ENCODE data around the gene IL20RA. TPM values are rescaled to one million over a fixed set of nuclear protein-coding genes. Genes with fewer than 3 reads are reported as not detected.

IL20RA gene
- total RNA-seq, 1 experiment from 2014 or later = not detected

DNA sequence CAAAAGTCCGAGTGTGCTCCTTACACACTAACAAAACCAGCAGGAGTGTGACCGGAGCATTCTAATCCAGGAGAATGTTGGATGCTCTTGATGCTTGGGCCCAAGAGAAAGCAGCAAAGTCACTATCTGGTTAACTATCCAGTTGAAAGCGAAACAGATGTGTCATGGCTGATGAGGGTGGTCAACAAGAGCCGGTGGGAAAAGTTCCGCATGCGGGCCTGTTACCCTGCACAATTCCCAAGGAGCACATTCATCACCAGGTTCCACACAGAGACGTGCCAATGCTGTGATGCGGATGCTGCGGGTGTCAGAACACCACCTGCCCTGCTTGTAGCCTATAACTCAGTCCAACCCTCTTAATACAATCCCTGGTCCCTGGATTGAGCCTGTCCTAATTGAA lies 38.7 kb downstream of the IL20RA start:
- Histone ChIP-seq H3K36me3 (no peaks in the 10 kb centered on the region), H3K27ac (no peak overlapping the region), H3K4me3 (no peak overlapping the region), H3K4me1 (replicated peaks) (no peaks in the 10 kb centered on the region), H3K27me3 (replicated peaks) (no peaks in the 10 kb centered on the region), H3K9me3 (replicated peaks) (no peaks in the 10 kb centered on the region)
- DNase-seq (ENCODE audit: low read depth in 1 of 2, low spot score in 2 of 2) = no peak

DNA sequence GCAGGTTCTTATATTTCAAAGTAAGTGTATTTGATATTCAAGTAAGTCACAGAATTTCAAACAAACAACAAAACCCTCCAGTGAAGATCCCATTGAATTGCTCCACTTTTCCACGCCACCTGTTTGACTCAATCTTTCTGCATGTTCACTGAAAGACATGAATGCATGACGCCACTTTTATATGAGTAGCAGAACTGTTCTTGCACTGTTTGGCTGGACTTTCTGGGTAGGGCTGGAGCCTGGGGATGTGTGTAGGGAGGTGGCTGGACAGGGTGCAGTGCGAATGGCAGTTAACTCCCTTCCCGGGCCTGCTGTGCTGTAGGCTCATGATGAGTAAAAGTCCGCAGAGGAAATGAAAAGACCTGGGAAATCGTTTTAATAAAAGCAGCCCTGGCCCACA lies 39.7 kb downstream of the IL20RA start:
- Histone ChIP-seq H3K9me3 (replicated peaks) (no peaks in the 10 kb centered on the region), H3K4me3 (no peak overlapping the region), H3K36me3 (no peaks in the 10 kb centered on the region), H3K27me3 (replicated peaks) (no peaks in the 10 kb centered on the region), H3K4me1 (replicated peaks) (no peaks in the 10 kb centered on the region), H3K27ac (no peak overlapping the region)
- no peak for DNase-seq (ENCODE audit: low read depth in 1 of 2, low spot score in 2 of 2)

DNA sequence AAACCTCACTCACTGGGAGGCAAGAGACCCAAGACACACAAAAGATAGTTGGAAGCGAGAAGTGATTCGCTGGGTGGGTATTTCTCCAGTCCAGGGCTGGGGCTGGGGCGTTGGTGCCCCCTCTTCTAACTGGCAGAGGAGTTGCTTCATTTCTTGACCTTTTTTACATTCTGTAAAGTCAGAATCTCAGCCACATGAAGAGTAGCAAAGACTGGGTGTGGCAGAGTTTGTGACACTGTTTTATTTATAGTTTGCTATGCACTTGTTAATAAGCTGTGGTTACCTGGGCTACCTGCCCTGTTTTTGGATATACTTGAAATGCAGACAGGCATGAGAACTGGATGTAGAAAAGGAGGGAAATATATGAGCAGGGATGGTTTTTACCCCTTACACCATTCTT lies 42.3 kb downstream of the IL20RA start:
- no peak for DNase-seq (ENCODE audit: low read depth in 1 of 2, low spot score in 2 of 2)
- Histone ChIP-seq H3K36me3 (no peaks in the 10 kb centered on the region), H3K27me3 (replicated peaks) (no peaks in the 10 kb centered on the region), H3K9me3 (replicated peaks) (no peaks in the 10 kb centered on the region), H3K4me1 (replicated peaks) (no peaks in the 10 kb centered on the region), H3K4me3 (no peak overlapping the region), H3K27ac (no peak overlapping the region)

DNA sequence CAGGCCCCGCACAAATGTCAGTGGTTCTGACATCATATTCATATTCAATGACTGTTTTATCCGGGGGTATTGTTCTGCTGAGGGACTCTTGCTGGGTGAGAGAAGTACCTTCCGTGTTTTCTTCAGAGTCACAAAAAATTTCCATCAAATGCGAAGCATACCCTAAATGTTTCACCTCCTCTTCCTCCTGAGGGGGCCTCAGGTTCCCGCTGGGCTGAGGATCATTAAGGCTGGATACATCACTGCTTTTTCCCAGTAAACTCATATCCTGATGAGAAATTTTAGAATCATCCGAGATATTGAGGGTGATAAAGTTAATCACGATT lies 42.8 kb downstream of the IL20RA start:
- DNase-seq (ENCODE audit: low read depth in 1 of 2, low spot score in 2 of 2) = no peak

DNA sequence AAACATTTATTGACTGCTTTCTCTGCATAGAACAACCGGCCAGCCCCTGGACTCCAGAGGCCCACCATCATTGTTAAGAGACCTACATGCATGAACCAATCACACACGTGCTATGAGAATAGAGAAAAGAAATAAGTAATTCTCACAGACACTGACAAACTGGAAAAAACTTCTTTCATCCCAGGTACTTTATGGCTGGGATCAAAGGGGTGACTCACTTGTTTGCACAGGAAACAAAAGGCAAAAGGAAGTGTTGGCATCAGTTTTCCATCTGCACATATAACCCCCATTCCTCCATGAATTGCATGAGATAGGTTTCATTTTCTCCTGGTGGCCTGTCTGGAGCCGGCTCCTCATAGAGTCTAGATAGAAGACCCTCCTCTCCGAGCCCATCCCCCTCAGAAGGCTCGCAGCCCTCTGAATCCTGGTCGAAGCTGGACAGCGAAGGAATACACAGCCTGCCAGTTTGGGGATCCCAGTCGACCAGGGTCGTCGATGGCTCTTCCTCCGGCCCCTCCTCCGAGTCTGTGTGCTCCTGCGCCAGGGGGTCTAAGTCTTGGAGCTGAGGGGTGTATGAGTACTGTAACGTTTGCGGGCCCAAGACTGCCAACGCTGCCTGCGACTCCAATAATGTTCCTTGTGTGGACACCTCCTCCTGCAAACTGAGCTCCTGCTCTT lies 43.3 kb downstream of the IL20RA start:
- H3K36me3 ChIP-seq = no peaks in the 10 kb centered on the region
- no peaks in the 10 kb centered on the region for H3K9me3 ChIP-seq (replicated peaks)
- peak in 1 of 2 experiments; percentile 15 for DNase-seq (ENCODE audit: low read depth in 1 of 2, low spot score in 2 of 2)
- H3K4me3 ChIP-seq = no peak overlapping the region
- no peak overlapping the region for H3K27ac ChIP-seq
- H3K27me3 ChIP-seq (replicated peaks) = no peaks in the 10 kb centered on the region
- no peaks in the 10 kb centered on the region for H3K4me1 ChIP-seq (replicated peaks)

More for the DNA sequence above, 42.8 kb downstream of the IL20RA start:
- Histone ChIP-seq H3K4me3 (no peak overlapping the region), H3K27ac (no peak overlapping the region), H3K9me3 (replicated peaks) (no peaks in the 10 kb centered on the region), H3K27me3 (replicated peaks) (no peaks in the 10 kb centered on the region), H3K4me1 (replicated peaks) (no peaks in the 10 kb centered on the region), H3K36me3 (no peaks in the 10 kb centered on the region)

DNA sequence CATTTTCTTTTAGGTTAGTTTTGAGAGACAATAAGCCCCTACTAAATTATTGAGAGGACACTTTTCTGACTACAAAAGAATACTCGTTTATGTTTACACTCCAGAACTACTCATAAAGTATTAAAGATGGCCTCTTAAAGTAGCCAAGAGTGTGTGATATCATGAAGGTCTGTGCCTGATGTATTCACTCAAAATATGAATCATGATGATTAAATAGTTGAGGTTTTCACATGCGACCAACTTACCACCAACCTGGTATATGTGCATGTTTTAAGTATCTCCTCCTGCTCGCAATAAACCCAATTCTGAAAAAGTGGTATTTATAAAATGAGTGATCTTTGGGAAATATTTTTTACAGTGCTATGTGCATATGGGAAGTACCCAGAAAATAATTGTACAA lies 43.9 kb downstream of the IL20RA start:
- no peaks in the 10 kb centered on the region for H3K36me3 ChIP-seq
- H3K27ac ChIP-seq = no peak overlapping the region
- H3K27me3 ChIP-seq (replicated peaks) = no peaks in the 10 kb centered on the region
- H3K4me3 ChIP-seq = no peak overlapping the region
- H3K4me1 ChIP-seq (replicated peaks) = no peaks in the 10 kb centered on the region
- H3K9me3 ChIP-seq (replicated peaks) = no peaks in the 10 kb centered on the region
- no peak for DNase-seq (ENCODE audit: low read depth in 1 of 2, low spot score in 2 of 2)

DNA sequence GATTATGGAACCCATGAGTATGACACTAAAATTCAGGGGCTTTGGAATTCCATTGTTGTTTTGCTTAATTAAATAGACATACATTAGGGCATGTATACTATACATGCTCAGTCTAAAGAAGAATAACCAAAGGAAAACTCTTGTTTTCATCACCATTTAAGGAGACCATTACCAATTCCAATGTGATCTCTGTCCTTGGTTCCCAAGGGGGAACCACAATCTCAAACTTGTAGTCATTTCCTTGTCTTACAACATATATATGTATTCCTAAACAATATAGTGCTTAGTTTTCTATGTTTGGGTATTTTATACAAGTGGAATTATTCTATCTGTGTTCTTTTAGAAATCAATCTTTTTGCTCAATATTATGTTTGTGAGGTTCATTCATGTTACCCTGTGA lies 49.2 kb downstream of the IL20RA start:
- DNase-seq (ENCODE audit: low read depth in 1 of 2, low spot score in 2 of 2) = no peak
- Histone ChIP-seq H3K27me3 (replicated peaks) (peaks cover 13% of the 10 kb centered on the region), H3K4me3 (no peak overlapping the region), H3K36me3 (no peaks in the 10 kb centered on the region), H3K4me1 (replicated peaks) (no peaks in the 10 kb centered on the region), H3K27ac (no peak overlapping the region), H3K9me3 (replicated peaks) (no peaks in the 10 kb centered on the region)

DNA sequence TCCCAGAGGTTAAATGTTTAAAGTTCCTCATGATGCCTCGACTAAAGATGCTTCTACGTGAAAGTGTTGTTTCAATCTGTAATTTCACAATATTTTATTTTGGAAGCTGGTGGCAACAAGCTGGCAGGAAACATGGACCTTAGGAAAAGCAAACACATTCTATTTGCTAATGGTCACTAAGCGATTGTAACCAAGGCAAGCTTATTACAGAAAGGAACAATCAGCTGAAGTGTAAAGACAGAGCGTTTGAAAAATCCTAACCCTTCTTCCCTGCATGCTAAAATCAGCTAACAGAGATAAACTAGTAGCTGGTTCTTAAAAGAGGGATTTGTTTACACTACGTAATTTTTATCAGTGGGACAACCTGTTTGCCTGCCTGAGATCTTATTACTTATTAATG lies 50.0 kb downstream of the IL20RA start:
- DNase-seq (ENCODE audit: low read depth in 1 of 2, low spot score in 2 of 2) = no peak
- Histone ChIP-seq H3K36me3 (no peaks in the 10 kb centered on the region), H3K27me3 (replicated peaks) (peaks cover 20% of the 10 kb centered on the region), H3K4me1 (replicated peaks) (no peaks in the 10 kb centered on the region), H3K9me3 (replicated peaks) (no peaks in the 10 kb centered on the region), H3K4me3 (no peak overlapping the region), H3K27ac (no peak overlapping the region)

DNA sequence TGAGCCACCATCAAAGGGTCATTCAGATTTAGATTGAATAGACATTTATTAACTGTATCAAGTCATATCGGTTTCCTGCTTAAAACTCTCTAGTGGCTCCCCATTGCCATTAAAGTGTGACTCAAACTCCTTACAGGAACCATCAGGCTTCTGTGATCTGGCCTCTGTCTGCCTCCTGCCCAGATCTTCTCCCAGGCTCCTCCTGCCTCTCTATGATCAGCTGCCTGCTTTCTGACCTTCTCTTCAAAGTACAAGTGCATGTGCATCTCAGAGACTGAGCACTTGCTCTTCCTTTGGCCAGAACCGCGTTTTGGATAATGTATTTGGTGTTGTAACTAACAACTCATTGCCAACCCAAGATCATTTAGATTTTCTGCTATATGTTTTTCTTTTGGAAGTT lies 52.7 kb downstream of the IL20RA start:
- H3K9me3 ChIP-seq (replicated peaks) = no peaks in the 10 kb centered on the region
- no peaks in the 10 kb centered on the region for H3K36me3 ChIP-seq
- no peak overlapping the region for H3K27ac ChIP-seq
- no peak for DNase-seq (ENCODE audit: low read depth in 1 of 2, low spot score in 2 of 2)
- H3K4me1 ChIP-seq (replicated peaks) = no peaks in the 10 kb centered on the region
- H3K4me3 ChIP-seq = no peak overlapping the region
- peaks cover 37% of the 10 kb centered on the region for H3K27me3 ChIP-seq (replicated peaks)

DNA sequence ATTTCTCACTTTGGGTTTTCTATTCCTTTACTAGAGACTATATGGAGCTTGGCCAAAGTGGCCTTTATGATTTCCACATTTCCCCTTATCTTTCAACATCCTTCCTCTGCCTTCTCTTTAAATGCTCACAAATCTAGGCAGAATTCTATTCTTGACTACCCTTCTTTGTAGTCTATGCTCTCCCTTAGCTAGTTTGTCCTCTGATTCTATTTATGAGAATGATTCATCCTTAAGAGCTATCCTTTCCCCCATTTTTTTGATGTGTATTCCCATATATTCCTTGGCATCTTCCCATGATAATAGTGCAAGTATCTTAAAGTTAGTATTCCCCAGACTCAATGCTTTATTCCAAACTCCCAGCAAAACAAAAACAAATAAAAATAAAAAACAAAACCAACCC lies 53.1 kb downstream of the IL20RA start:
- no peak overlapping the region for H3K4me3 ChIP-seq
- no peaks in the 10 kb centered on the region for H3K36me3 ChIP-seq
- H3K9me3 ChIP-seq (replicated peaks) = no peaks in the 10 kb centered on the region
- DNase-seq (ENCODE audit: low read depth in 1 of 2, low spot score in 2 of 2) = no peak
- peaks cover 37% of the 10 kb centered on the region for H3K27me3 ChIP-seq (replicated peaks)
- H3K4me1 ChIP-seq (replicated peaks) = no peaks in the 10 kb centered on the region
- H3K27ac ChIP-seq = no peak overlapping the region

DNA sequence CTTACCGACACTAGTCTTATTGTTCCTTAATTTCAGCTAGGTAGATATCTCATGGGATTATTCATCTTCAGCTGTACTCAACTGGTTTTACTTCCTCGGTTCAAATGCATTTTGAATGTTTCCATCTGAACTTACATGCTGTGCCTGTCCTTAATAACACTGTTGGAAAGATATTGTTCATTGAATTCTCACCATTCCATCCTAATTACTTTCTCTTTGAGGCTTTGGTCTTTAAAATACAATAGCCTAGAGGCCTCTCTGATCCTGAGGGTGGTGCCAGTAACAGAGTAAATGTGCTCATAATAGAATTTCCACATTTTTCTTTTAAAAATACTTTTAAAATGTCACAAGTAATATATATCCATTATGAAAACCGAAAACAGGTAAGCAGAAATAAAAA lies 54.0 kb downstream of the IL20RA start:
- H3K9me3 ChIP-seq (replicated peaks) = no peaks in the 10 kb centered on the region
- peaks cover 37% of the 10 kb centered on the region for H3K27me3 ChIP-seq (replicated peaks)
- H3K4me1 ChIP-seq (replicated peaks) = no peaks in the 10 kb centered on the region
- H3K4me3 ChIP-seq = no peak overlapping the region
- H3K36me3 ChIP-seq = no peaks in the 10 kb centered on the region
- DNase-seq (ENCODE audit: low read depth in 1 of 2, low spot score in 2 of 2) = no peak
- no peak overlapping the region for H3K27ac ChIP-seq

DNA sequence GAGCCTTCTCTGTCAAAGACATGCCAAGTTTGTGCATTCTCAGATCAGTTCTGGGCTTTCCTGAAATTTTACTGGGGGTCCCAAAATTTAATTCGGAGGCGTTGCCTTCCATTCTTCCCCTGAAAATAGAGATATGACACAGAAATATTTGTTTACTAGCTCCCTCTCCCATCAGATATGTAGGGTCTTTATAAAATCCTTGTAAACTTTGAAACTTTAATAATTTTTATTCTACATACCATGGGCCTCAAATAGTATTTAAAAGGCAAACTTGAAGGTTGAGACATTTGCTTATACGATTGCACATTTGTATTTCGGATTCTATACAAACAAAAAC lies 54.6 kb downstream of the IL20RA start:
- Histone ChIP-seq H3K4me3 (no peak overlapping the region), H3K27ac (no peak overlapping the region), H3K9me3 (replicated peaks) (no peaks in the 10 kb centered on the region), H3K27me3 (replicated peaks) (peaks cover 34% of the 10 kb centered on the region), H3K4me1 (replicated peaks) (no peaks in the 10 kb centered on the region), H3K36me3 (no peaks in the 10 kb centered on the region)
- DNase-seq (ENCODE audit: low read depth in 1 of 2, low spot score in 2 of 2) = no peak

DNA sequence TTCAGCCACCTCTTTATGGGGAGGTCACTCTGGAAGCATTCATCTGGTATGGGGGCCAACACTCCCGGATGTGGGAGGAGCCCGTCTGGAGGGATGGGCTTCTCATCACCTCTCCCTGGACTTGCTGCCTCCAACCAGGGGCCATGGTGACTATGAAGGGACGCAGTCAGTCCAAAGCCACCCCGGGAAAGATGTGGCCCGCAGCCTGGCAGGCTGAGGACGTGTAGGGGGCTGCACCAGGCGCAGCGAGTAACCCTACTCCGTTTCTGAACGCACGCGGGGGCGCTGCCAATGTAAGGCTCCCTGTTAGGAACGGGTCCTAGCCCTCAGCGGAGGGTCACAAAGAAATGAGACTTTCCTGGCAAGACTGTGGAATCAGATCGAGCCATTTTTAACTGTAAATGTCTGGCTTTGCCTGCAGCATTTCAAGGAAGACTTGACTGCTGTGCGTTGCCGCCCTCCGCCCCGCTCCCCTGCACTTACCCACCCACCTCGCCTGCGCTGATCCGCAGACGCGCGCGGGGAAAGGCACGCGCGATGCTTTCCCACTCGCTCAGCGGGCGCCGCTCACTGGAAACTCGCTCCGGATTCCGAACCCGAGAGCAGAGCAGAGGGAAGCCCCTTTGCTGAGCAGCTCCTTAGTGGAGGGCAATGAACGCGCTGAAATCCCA lies 55.1 kb downstream of the IL20RA start:
- Histone ChIP-seq H3K4me1 (replicated peaks) (no peaks in the 10 kb centered on the region), H3K4me3 (no peak overlapping the region), H3K27ac (no peak overlapping the region), H3K27me3 (replicated peaks) (peaks cover 29% of the 10 kb centered on the region), H3K9me3 (replicated peaks) (no peaks in the 10 kb centered on the region), H3K36me3 (no peaks in the 10 kb centered on the region)
- DNase-seq (ENCODE audit: low read depth in 1 of 2, low spot score in 2 of 2) = no peak

DNA sequence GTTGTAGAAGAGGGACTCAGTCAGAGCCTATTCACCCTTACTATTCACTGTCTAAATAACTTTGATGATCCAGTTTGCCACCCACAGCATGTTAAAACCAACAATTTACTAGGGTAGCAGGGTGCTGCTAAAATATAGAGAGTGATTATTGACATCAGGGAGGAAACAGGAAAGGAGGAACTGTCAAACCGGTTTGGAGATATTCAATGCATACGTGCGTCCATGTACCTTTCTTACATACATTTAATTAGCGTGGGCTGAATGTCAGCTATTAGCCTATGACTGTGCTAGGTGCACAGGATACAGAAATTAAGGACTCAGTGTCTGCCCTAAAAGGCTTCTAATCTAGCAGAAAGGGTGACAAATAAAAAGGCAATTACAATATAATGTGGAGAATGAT lies 57.2 kb downstream of the IL20RA start:
- Histone ChIP-seq H3K4me3 (no peak overlapping the region), H3K27ac (no peak overlapping the region), H3K27me3 (replicated peaks) (peaks cover 34% of the 10 kb centered on the region), H3K9me3 (replicated peaks) (no peaks in the 10 kb centered on the region), H3K4me1 (replicated peaks) (no peaks in the 10 kb centered on the region), H3K36me3 (no peaks in the 10 kb centered on the region)
- DNase-seq (ENCODE audit: low read depth in 1 of 2, low spot score in 2 of 2) = no peak

DNA sequence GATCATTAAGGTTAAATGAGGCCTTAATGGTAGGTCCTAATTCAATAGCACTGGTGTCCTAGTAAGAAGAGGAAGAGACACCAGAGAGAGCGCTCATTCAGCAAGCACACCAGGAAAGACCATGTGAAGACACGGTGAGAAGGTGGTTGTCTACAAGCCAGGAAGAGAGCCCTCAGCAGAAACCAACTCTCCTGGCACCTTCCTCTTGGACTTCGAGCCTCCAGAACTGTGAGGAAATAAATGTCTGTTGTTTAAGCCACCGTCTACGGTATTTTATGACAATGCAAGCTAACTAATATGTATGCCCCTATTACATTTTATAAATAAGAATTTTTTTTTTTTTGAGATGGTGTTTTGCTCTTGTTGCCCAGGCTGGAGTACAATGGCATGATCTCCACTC lies 59.3 kb downstream of the IL20RA start:
- Histone ChIP-seq H3K9me3 (replicated peaks) (no peaks in the 10 kb centered on the region), H3K27ac (no peak overlapping the region), H3K27me3 (replicated peaks) (peaks cover 30% of the 10 kb centered on the region), H3K4me1 (replicated peaks) (no peaks in the 10 kb centered on the region), H3K4me3 (no peak overlapping the region), H3K36me3 (no peaks in the 10 kb centered on the region)
- DNase-seq (ENCODE audit: low read depth in 1 of 2, low spot score in 2 of 2) = no peak
